ENCODE results near the gene SHC3.
A peak's percentile ranks its signal among the peaks of the same experiment; 100 is the strongest.

Gene SHC3

DNA sequence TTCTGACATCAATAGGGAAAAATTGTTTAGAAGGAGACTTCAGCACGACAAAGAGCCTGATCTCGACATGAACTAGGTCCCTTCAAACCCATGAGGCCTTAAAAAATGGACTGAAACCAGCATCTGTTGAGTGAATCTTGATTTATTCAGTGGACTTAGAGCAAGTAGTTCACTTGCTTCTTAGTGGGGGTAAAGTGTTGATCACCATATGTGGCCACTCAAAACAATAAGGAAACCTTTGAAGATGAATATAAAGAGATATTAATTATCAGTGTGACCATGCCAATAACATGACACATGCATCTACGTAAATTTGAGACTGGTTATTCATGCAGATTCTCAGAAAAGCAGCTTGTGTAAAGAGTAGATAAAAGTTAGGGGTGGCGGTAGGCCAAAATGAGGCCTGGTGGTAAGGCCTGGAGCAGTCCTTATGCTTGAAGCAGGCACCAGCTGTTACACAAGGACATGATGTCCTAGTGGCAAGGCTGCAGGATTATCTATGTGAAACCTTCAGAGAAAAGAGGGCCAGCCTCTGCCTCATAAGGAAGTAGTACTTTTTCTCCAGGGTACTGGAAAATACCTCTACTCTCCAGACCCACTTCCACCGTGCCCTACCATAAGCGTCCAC is 126.0 kb downstream of the SHC3 start:
- DNase-seq, result no peak

DNA sequence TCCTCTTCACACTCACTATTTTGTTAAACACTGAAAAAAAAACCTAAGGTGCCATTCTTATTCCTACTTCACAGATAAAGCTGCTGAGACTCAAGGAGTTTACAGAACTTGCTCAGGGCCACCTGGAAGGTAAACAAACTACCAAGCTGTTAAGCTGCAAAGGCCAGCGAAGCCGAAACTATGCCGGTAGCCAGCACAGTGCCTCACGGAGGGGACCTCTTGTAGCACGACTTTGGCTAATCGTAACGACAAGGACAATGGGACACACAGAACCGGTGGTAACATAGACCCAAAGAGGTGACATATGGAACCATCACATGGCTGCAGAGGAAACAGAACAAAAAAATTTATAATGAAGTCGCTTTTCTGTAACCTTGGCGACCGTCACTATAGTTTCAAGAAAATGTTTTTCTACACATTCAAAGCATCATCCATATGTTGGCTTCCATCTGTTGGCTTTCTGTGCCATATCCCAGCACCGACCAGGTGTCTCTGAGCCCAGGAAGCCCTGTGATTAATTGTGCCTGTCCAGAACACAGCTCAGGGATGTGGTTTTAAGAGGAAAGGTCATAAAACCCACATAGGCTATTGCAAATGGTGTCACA is 127.1 kb downstream of the SHC3 start:
- no peak for DNase-seq

DNA sequence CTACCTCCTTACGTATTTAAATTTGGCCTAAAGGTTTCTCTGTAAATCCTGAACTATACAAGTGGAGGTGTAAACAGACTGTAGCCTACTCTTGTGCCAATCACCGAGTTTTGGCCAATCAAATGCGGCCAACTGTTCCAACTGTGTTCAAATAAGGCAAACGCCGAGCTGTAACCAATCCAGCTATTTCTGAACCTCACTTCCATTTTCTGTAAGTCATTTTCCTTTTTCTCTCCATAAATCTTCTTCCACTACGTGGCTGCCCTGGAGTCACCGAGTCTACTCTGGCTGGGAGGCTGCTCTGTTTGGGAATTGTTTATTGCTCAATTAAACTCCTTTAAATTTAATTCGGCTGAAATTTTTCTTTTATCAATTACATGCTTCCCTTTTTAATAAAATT is 129.0 kb downstream of the SHC3 start:
- no peak for DNase-seq

DNA sequence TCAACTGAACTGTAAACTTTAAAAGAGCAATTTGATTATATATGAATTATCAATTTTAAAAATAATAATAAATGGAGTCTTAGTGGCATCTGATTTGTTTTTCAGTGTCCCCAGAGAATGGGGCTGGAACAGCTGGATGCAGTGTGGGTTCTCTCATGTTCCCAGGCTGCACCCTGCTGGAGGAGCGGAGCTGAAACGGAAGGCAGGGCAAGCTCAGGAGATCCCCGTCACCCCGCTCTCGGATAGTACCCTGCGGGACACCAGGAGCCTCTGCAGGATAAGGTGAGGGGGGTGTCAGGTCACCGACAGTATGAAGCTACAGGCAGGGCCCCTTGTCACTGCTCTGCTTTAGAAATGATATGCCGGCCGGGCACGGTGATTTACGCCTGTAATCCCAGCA is 130.0 kb downstream of the SHC3 start:
- no peak for DNase-seq

DNA sequence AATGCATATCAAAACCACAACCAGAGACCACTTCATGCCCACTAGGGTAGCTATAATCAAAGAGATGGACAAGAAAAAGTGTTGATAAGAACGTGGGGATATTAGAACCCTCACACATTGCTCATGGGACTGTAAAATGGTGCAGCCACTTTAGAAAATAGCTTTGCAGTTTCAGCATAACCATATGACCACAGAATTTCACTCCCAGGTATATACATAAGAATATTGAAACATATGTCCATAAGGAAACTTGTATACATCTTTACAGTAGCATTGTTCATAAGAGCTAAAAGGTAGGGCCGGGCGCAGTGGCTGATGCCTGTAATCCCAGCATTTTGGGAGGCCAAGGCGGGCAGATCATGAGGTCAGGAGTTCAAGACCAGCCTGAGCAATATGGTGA is 131.0 kb downstream of the SHC3 start:
- DNase-seq, result no peak

DNA sequence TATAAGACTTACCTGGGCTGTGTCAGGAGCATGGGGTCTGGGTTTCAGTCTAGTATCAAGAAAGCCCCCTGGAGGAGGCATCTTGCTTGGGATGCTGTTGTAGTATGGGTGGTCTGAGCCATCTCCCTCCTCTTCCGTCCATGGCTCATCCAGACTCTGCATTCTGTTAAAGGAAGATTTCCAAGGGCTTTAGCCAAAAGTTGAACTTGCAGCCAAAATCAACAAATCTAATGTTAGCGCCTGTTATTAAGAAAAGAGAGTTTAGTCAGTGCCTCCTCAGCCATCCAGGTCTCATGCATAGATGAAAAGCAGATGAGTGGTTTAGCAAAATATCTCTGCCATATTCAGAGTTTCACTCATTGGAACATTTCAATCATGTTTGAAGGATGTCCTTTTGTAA is 131.8 kb downstream of the SHC3 start:
- DNase-seq, result peak; percentile 52

DNA sequence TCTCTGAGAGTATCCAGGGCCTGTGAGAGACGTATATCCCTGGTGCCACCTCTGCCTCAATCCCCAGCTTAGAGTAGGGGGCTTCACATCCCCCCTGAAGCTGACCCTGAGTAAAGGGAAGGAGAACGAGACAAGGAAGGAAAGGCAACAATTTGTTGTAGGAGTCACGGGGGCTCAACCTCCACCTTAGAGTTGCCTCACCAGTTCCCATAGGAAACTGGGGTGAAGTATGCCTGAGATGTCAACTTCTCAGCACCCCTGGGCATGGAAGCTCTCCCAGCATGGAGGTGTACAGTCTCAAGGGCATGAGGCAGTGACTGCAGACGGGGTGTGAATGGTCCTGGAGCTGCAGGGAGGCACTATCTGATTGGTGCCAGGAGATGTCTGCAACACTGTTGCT is 133.7 kb downstream of the SHC3 start:
- no peak for DNase-seq

DNA sequence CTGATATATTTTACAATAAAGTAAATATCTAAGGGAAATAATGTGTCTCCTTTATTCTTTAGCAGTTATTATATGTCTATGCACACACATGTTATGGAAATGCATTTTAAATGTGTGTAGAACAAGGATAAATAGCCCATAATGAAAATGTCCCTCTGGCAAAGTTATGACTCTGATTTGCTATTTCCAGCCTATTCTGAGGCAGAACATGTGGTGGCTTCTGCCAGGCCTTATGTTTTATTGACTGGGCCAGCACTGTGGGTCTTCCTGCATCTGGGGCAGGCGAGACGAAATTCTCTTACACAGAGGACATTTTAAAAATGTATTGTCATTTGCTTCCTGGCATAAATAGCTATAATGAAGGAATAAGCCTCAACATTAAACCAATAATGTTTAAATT is 134.5 kb downstream of the SHC3 start:
- no peak for DNase-seq

DNA sequence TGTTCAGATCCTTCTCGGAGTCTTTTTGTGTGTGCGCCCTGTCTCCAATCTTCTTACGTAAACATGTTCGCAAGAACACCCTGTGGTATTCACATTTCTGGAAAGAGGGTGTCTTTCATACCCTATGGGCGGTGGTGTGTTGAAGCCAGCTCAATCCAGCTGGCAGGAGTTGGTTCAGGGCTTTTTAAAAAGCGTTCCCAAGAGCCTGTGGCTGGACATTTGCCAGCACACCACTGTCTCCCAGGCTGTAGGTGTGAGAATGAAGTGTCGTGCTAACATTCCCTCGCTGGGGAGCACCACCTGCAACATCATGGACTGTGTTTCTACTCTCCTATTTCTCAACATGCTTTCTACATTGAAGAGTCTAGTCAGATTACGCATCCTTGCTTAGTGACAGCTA is 135.6 kb downstream of the SHC3 start:
- DNase-seq, result no peak

DNA sequence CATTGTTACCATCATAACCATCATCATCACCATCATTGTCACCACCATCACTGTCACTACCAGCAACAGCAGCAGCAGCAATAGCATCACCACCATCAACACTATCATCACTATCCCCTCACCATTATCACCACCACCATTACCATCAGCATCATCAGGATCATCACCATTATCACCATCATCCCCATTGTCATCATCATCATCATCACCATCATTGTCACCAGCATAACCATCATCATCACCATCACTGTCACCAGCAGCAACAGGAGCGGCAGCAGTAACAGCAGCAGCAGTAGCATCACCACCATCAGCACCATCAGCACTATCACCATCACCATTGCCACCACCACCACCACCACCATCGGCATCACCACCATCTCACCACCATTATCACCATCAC is 139.0 kb downstream of the SHC3 start:
- DNase-seq, result no peak

DNA sequence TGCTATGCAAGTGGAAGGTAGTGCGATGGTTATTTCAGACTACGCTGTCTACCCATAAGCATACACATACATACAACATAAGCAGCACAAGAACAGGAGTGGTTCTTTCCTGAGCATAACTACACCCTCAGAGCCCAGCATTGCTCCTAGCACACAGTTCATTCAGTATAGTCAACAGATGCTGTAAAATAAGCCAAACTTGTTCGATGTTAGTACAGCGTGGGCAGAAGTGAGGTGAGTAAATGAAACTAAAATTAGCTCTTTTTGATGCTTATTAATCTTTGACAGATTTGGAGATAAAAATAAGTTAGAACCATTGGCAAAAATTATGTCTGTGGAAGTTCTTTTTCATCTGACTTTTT is 139.5 kb downstream of the SHC3 start:
- no peak for DNase-seq

DNA sequence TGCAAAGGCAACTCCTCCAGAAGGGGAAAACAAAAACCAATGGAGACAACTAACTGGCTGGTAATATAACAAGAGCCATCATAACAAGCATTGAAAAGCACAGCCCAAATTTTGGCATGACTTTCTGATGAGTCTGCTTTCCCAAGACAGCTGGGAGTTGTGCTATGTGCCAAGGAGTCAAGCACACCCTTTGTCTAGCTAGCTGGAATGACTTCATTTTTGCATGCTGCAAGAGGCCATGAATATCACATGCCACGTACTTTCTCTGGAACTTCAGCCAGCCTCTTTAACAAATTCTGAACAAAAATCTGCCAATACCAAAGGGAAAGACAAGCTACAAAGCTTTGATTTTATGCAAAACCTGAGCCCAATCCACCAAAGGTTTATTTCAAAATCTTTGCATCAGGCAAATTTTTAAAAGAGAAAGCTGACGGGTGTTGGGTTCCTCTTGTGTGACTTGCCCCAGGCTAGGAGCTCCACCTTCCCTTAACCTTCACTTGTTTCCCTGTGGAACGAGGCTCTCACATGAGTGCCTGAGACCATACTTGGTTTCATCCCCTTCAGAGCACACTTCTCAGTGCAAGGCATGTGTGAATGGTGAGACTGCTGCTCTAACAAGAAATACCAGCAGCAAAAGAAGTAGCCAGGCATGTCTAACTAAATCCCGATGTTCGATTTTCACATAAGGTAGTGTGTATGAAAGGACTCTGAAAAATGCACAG is 140.1 kb downstream of the SHC3 start:
- DNase-seq, result peak; percentile 90

DNA sequence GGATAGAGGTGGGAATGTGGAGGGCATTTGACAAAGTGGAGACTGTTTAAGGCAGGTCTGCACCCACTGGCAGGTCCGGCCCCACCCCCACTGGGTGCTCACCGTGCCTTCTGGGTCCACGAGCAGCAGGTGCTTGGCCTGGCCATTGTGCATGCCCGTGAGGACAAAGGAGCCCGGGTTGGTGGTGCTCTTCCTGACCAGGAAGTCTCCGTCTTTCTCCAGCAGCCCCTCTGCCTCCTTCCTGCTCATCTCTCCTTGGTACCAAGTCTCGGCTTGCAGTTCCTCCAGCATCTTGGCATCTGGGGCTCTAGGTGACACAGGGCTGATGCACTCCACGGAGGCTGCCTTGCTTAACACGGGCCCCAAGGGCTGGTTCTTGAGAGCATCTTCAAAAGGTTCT is 140.7 kb downstream of the SHC3 start:
- DNase-seq, result no peak

DNA sequence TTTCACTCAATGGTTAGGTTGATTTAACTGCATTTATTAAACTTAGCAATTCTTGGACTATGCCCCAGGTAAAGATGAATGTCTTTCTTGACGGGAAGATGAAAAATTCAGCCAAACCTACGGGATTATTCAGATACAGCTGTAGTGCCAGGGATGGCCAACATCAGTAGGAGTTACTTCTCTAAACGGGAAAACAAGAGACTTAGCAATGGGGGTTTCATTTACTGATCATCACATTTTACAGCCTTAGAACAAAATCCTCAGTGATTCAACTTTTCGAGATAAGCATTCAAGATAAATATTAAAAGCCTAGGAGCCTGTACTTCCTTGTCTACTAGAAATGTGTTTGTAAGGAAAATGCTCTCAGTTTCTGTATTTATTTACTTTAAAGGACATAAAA is 141.3 kb downstream of the SHC3 start:
- DNase-seq, result no peak

DNA sequence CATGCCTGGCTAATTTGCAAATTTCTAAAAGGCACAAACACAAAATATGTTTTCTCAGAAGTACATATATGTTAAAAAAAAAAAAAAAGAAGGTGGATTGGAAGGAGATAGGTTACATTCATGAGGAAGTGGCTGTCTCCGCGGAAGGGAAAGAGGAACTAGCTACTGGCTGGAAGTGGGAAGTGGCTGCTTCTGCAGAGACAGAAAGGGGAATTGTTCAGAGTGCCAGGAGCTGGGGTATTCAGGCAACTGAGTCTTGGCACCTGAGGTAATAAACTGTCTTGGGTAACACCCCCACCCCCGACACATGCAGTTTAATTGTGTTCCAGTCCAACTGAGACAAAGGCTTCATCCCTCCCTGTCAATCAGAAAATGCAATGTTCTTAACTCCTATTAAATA is 141.7 kb downstream of the SHC3 start:
- DNase-seq, result no peak

DNA sequence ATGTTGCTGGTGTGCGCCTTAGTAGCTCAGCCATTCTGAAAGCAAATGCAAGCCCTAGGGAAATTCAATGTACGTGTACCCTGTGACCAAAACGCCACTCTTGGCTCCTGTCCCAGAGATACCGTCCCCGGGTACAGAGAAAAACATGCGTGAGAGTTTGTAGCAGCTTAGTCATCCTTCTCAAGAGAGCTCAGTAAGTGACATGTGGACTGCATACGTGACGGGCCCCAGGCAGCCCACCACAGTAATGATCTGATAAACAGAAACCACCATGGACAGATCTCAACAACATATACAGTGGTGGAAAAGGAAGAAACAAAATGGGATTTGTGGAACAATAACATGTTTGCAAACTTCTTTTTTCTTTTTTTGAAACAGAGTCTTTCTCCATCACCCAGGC is 142.2 kb downstream of the SHC3 start:
- DNase-seq, result peak; percentile 44

DNA sequence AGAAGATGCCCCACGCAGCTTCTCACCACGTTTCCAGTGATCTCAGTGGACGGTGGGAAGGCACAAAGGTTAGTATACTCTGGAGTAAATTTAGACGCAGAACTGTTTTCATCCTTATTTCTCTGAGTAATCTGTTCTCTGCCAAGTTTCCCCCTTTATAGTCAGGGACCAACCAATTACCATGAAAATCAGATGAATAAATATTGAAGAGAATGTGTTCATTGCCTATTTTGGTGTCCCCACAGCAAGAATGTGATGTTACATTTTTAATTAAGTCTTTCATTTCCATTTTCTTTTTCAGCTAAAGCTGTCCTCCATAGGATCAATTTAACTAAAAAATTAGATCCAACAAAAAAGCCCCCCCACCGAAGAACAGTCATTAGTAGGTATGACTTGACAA is 146.0 kb downstream of the SHC3 start:
- DNase-seq, result no peak

DNA sequence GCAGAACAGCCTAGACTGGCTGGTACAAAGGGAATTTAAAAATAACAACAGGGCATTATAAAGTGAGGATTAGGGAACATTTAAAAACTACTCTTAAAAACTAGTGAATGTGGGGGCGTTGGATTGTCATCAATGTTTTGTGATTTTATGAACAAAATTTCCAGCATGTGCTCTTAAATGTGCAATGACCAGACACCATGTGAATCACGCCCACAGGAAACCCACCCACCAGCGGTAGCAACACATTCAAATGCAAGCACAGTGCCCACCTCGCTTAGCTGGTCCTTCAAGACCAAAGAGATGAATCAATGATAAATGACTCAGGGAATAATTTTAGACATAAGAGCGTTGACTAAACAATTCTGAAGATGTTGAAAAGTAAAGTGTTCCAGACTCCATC is 146.4 kb downstream of the SHC3 start:
- no peak for DNase-seq

DNA sequence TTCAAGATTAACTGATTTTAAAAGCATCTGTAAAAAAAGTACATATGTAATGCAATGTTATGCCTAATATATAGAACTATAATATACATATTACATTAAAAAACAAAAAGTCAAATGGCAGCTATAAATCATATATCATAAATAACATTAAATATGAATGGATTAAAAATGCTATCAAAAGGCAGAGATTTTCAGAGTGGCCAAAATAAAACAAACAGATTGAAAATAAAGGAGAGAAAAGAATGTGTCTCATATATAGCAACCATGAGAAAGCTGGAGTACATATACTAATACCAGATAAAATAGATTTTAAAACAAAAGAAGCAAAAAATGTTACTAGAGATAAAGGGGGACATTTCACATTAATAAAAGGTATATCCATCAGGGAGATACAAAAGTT is 148.8 kb downstream of the SHC3 start:
- DNase-seq, result no peak

DNA sequence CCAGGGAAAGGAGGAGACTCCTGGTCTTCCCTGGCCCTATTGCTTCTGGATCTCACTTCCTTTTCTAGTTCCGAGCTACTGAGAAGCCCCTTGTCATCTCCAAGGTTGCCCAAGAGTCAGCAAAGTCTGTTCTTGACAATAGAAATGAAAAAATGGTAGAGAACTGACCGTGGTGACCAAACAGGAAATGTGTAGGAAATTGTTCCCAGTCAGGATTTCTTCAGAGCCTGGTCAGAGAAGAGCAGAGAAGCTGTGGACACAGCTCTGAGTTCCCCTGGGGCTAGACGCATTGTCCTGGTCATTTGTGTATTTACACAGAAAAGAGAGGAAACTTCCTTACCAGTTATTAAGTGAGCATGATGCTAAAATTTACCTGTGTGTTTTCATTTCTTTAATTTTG is 151.7 kb downstream of the SHC3 start:
- DNase-seq, result no peak

DNA sequence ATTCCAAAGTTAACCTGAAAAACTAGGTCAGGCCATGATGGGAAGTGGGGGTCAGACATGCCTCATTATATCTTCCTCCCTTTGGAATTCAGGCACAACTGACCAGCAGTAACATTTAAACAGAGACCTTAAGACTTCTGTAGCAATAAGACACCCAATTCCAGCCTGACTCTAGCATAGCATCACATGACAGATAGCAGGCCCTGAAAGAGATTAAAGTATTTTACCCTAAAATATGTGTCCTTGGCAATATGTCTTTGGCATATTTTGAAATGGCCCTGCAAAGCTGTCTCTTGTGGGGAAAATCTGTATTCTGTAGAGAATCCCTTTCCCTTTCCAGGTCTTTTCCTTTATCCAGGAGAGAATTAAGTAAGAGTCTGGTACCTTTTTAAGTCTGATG is 153.1 kb downstream of the SHC3 start:
- DNase-seq, result no peak

DNA sequence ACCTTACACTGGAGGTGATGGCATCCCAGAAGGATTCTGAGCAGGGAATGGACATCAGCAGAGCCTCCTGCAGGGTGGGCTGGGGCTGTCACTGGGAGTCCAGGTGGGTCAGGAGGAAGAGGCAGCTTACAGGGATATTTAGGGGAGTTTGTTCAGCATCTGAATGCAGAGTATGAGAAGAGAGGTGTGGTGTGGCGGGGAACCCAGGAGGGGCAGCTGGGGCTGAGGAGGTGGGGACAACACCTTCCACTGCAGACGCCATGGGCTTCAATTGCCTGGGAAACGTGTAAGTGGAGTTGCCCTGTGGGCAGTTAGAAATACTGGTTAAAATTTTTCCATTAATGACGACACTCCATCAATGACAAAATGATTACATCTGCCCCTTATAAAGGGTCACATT is 153.9 kb downstream of the SHC3 start:
- DNase-seq, result no peak

DNA sequence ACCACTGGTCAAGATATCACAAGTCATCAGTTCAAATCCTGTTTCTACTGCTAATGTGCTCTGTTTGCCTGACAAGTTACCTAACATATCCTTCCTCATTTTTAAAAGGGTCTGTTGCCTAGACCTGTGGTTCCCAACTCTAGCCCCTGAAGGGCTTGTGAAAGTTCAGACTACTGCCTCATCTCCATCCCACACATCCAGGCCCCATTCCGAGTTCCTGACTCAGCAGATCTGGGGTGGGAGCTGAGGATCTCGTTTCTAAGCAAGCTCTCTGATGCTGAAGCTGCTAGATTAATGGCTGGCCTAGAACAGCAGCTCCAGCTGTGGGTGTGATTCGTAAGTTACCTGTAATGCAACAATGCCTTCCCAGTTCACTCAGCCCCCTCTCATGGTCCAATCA is 154.9 kb downstream of the SHC3 start:
- peak; percentile 28 for DNase-seq

DNA sequence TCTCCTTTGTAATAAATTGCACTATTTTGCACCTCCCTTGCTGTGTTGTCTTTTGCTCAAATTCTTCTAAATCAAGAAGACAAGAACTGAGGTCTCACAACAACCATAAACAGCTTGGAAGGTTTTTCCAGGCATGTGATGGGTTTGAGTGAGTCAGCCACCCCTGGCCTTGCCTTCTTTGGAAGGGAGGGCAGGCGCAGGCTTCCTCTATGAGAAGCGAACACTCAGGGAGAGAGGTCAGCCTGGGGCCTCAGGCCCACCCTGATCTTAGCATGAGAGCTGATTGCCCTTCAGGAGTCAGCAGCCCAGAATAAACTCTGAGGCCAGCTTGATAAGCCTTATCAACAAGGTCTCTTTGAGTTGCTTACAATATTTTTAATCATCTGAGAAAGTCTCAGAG is 155.7 kb downstream of the SHC3 start:
- DNase-seq, result peak; percentile 54

All from fibroblast of skin of abdomen (primary cell).